Activated CD8-positive, alpha-beta T cell treated with anti-CD3 and anti-CD28 coated beads for 36 hours (primary cell): Measurements from ENCODE around the gene ZBTB37. TPM values are rescaled to one million over a fixed set of nuclear protein-coding genes. Genes with fewer than 3 reads are reported as not detected.
A peak's percentile ranks its signal among the peaks of the same experiment; 100 is the strongest.

Experiments used
- ATAC-seq: fragments of 200-7000 bp; cut with Tn5 transposase; one replicate; pipeline ENCODE4 v1.10.0; 2021; ENCODE audit warnings: mild to moderate bottlenecking, moderate library complexity
- CTCF ChIA-PET: fragments of 350-600 bp; sonication (Branson Sonifier 250); formaldehyde crosslinking; loops from one replicate; lab custom pipeline; 2021; ENCODE audit warnings: antibody characterized with exemption; lab: Charles Lee
- POLR2A ChIA-PET: fragments of 350-600 bp; sonication (Branson Sonifier 250); formaldehyde crosslinking; loops from one replicate; lab custom pipeline; 2021; ENCODE audit warnings: antibody characterized with exemption; lab: Charles Lee
- DNase-seq: peaks from one replicate; pipeline ENCODE4 v3.0.0-alpha.2; 2020
- H3K27ac Mint-ChIP-seq: one replicate; pipeline ENCODE4 v1.8.0; 2021; ENCODE audit warnings: mild to moderate bottlenecking, mixed read lengths
- H3K27me3 Mint-ChIP-seq: one replicate; pipeline ENCODE4 v1.8.0; 2021; ENCODE audit warnings: mixed read lengths
- H3K36me3 Mint-ChIP-seq: one replicate; pipeline ENCODE4 v1.8.0; 2021; ENCODE audit warnings: low read depth, mixed read lengths
- H3K4me1 Mint-ChIP-seq: one replicate; pipeline ENCODE4 v1.8.0; 2021; ENCODE audit warnings: low read depth, mixed read lengths
- H3K4me3 Mint-ChIP-seq: one replicate; pipeline ENCODE4 v1.8.0; 2021; ENCODE audit warnings: mild to moderate bottlenecking, moderate library complexity, mixed read lengths
- H3K9me3 Mint-ChIP-seq: one replicate; pipeline ENCODE4 v1.8.0; 2021; ENCODE audit warnings: mixed read lengths
- intact Hi-C: fragments of 100-400 bp; cut with micrococcal nuclease; formaldehyde crosslinking; loops from one replicate; pipeline ENCODE4 v1.10.0; 2022
- total RNA-seq, 2 experiments: library from RNA; stranded (reverse); gene quantifications; one replicate each; pipeline ENCODE4 v1.2.3, GENCODE V29; 2021
- TF ChIP-seq, protein P1 (sequence below): fragments of 200-600 bp; IDR thresholded peaks from one replicate; pipeline ENCODE4 v1.8.0; 2022; ENCODE audit warnings: antibody characterized with exemption, mild to moderate bottlenecking

Gene ZBTB37
- total RNA-seq, 2 experiments from 2014 or later, result 7.6 to 7.9 TPM

DNA sequence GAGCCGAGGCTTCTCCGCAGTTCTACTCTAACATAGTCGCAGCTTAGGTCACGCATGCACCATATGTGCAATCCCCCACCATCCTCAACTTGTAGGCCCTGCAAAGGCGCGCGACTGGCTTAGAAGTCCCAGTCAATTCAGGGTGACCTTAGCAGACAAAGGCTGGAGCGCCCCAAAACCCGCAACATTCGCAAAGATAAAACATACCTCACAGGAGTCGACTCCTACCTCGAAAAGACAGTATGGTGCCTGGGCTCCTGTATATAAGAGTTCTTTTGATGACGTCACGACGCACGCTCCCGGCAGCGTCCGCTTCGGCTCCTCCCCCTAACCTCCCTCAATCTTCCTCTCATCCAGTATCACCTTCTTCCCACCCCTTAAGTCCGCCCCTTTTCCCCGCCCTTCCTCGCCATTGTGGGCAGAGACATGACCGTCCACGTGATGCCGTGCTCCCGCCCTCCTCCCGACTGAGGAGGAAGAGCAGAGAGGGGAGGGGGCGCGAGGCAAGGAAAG lies 371 bp upstream of the ZBTB37 start, which contains the start of gene GAS5:
TSS of gene GAS5 (minus strand) at position 237 of the 513 bp plus-strand sequence.
- Mint-ChIP-seq H3K27me3 (no peaks in the 10 kb centered on the region), H3K9me3 (no peaks in the 10 kb centered on the region), H3K4me1 (peaks cover 52% of the 10 kb centered on the region), H3K4me3 (peak within 1 kb of the TSS; percentile 95), H3K27ac (peak within 1 kb of the TSS; percentile 97), H3K36me3 (peaks cover 65% of the 10 kb centered on the region)
- intact Hi-C loops, result loop anchor here (2.0 to 5.0 kb wide), 3 partner anchors 43 to 1129 kb away; partner anchors contain the start of genes CACYBP, CENPL, DARS2 and RABGAP1L
- DNase-seq (peak; percentile 100), ATAC-seq (peak; percentile 80)
- ChIA-PET CTCF (interaction anchor here (1.4 kb wide), 1 partner anchor 350 kb away, joined by 4 read pairs; no protein-coding TSS in a partner anchor), POLR2A (interaction anchor here (0.5 to 4.0 kb wide), 22 partner anchors 7 to 437 kb away, joined by 3 to 18 read pairs (median 4); partner anchors contain the start of genes CENPL, DARS2, PRDX6 and RABGAP1L)
- TF ChIP-seq, protein P1, sequence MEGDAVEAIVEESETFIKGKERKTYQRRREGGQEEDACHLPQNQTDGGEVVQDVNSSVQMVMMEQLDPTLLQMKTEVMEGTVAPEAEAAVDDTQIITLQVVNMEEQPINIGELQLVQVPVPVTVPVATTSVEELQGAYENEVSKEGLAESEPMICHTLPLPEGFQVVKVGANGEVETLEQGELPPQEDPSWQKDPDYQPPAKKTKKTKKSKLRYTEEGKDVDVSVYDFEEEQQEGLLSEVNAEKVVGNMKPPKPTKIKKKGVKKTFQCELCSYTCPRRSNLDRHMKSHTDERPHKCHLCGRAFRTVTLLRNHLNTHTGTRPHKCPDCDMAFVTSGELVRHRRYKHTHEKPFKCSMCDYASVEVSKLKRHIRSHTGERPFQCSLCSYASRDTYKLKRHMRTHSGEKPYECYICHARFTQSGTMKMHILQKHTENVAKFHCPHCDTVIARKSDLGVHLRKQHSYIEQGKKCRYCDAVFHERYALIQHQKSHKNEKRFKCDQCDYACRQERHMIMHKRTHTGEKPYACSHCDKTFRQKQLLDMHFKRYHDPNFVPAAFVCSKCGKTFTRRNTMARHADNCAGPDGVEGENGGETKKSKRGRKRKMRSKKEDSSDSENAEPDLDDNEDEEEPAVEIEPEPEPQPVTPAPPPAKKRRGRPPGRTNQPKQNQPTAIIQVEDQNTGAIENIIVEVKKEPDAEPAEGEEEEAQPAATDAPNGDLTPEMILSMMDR, result no peak

DNA sequence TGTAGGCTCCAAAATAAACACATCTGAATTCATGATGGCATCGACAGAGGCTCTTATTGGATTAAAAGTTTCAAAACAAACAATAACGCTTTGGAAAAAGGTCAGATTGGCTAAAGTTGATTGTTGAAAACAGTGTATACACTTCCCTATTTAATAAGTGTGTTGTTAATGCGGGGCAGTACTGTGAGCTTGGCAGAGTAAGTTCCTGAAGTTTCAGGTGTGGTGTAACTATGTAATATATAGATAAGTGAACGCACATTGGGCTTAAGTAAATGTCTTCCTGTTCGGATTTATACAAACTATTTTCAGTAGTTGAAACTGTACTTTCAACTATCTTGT lies 810 bp downstream of the ZBTB37 start:
- TF ChIP-seq, protein P1, result no peak
- H3K4me1 Mint-ChIP-seq, result peaks cover 52% of the 10 kb centered on the region
- no peaks in the 10 kb centered on the region for H3K27me3 Mint-ChIP-seq
- ATAC-seq (no peak), DNase-seq (no peak)
- H3K36me3 Mint-ChIP-seq, result peaks cover 60% of the 10 kb centered on the region
- no peaks in the 10 kb centered on the region for H3K9me3 Mint-ChIP-seq
- ChIA-PET POLR2A (interaction anchor here (1.7 to 4.0 kb wide), 5 partner anchors 8 to 392 kb away, joined by 9 to 18 read pairs (median 14); partner anchors contain the start of genes CENPL, DARS2, PRDX6 and RC3H1), CTCF (interaction anchor here (1.1 to 1.4 kb wide), 2 partner anchors 69 to 349 kb away, joined by 3 to 4 read pairs; no protein-coding TSS in a partner anchor)
- intact Hi-C loops, result loop anchor here (2.0 to 5.0 kb wide), 3 partner anchors 44 to 1128 kb away; partner anchors contain the start of genes CACYBP, CENPL, DARS2 and RABGAP1L
- H3K27ac Mint-ChIP-seq, result peak overlapping the region; percentile 97
- H3K4me3 Mint-ChIP-seq, result peak overlapping the region; percentile 95

DNA sequence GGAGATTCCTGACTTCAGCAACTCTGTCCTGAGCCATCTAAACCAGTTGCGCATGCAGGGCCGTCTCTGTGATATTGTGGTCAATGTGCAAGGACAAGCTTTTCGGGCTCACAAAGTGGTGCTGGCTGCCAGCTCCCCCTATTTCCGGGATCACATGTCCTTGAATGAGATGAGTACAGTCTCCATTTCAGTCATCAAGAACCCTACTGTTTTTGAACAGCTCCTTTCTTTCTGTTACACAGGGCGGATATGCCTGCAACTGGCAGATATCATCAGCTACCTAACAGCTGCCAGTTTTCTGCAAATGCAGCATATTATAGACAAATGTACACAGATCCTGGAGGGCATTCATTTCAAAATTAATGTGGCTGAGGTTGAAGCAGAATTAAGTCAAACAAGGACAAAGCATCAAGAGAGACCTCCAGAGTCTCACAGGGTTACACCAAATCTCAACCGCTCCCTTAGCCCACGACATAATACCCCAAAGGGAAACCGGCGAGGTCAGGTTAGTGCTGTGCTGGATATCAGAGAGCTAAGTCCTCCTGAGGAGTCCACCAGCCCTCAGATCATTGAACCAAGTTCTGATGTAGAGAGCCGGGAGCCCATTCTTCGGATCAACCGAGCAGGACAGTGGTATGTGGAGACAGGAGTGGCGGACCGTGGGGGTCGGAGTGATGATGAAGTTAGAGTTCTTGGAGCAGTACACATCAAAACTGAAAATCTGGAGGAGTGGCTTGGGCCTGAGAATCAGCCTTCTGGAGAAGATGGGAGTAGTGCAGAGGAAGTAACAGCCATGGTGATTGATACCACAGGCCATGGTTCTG lies 2.3 kb downstream of the ZBTB37 start:
- ChIA-PET POLR2A (interaction anchor here (4.0 kb wide), 1 partner anchor 10 kb away, joined by 17 read pairs; no protein-coding TSS in a partner anchor), CTCF (no interaction called here)
- H3K27me3 Mint-ChIP-seq, result no peaks in the 10 kb centered on the region
- no peaks in the 10 kb centered on the region for H3K9me3 Mint-ChIP-seq
- ATAC-seq (no peak), DNase-seq (peak; percentile 57)
- H3K36me3 Mint-ChIP-seq, result peaks cover 50% of the 10 kb centered on the region
- peaks cover 40% of the 10 kb centered on the region for H3K4me1 Mint-ChIP-seq
- peak overlapping the region; percentile 84 for H3K27ac Mint-ChIP-seq
- intact Hi-C loops, result no loop called here
- TF ChIP-seq, protein P1, result no peak
- peak overlapping the region; percentile 95 for H3K4me3 Mint-ChIP-seq

DNA sequence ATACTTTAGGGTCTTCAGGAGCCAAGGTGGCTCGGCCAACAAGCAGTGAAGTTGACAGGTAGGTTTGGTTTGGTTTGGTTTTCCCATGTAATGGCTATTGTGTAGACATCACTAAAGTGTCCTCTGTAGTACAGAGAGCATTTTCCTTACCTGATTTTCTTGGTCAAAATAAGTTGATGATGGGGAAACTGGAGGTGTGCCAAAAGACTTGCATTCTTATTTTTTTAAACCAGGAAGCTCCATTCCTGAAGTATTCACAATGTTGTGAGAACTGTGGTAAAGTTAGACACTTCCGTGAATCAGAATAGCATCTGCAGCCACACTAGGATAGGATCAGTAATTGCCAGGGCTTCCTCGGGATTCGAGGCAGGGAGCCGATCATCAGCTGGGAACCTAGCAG lies 2.9 kb downstream of the ZBTB37 start:
- intact Hi-C loops, result no loop called here
- CTCF ChIA-PET, result no interaction called here

More for the DNA sequence above, 2.9 kb downstream of the ZBTB37 start:
- DNase-seq (no peak), ATAC-seq (no peak)
- peaks cover 36% of the 10 kb centered on the region for H3K4me1 Mint-ChIP-seq
- H3K9me3 Mint-ChIP-seq, result no peaks in the 10 kb centered on the region
- POLR2A ChIA-PET, result interaction anchor here (4.0 kb wide), 1 partner anchor 10 kb away, joined by 17 read pairs; no protein-coding TSS in a partner anchor
- TF ChIP-seq, protein P1, result no peak
- no peaks in the 10 kb centered on the region for H3K27me3 Mint-ChIP-seq
- H3K36me3 Mint-ChIP-seq, result peaks cover 47% of the 10 kb centered on the region
- peak overlapping the region; percentile 84 for H3K27ac Mint-ChIP-seq
- H3K4me3 Mint-ChIP-seq, result peak overlapping the region; percentile 95
